ENCODE data around the gene TRAF4.

- TF ChIP-seq, protein P1, sequence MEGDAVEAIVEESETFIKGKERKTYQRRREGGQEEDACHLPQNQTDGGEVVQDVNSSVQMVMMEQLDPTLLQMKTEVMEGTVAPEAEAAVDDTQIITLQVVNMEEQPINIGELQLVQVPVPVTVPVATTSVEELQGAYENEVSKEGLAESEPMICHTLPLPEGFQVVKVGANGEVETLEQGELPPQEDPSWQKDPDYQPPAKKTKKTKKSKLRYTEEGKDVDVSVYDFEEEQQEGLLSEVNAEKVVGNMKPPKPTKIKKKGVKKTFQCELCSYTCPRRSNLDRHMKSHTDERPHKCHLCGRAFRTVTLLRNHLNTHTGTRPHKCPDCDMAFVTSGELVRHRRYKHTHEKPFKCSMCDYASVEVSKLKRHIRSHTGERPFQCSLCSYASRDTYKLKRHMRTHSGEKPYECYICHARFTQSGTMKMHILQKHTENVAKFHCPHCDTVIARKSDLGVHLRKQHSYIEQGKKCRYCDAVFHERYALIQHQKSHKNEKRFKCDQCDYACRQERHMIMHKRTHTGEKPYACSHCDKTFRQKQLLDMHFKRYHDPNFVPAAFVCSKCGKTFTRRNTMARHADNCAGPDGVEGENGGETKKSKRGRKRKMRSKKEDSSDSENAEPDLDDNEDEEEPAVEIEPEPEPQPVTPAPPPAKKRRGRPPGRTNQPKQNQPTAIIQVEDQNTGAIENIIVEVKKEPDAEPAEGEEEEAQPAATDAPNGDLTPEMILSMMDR (IDR thresholded peaks at IDR 0.05), result no peak
- TF ChIP-seq POLR2A (IDR thresholded peaks at IDR 0.05), result no peak
These were observed 11.7 kb downstream of the TRAF4 start for GRCh38 chr17:28755486-28755885.

Data from Peyer's patch (tissue), 4 donors.